NCI-H187 (cell line): ENCODE measurements around the gene TGFBR2.

Experiments used
- DNase-seq, 2 experiments: peaks; one replicate each; lab custom pipeline; 2025; lab: John Stamatoyannopoulos, UW

Gene TGFBR2

GRCh38 chr3:30692498-30693130 is 86.2 kb downstream of the TGFBR2 start:
- no peak for DNase-seq

- no peak for DNase-seq
Observed at GRCh38 chr3:30693470-30694120, 87.2 kb downstream of the TGFBR2 start.

GRCh38 chr3:30694148-30694547 is 87.7 kb downstream of the TGFBR2 start:
- DNase-seq = no peak

GRCh38 chr3:30694668-30695067 is 88.3 kb downstream of the TGFBR2 start:
- DNase-seq = no peak

GRCh38 chr3:30695302-30696061 is 89.1 kb downstream of the TGFBR2 start:
- no peak for DNase-seq

GRCh38 chr3:30696403-30696819 is 90.0 kb downstream of the TGFBR2 start:
- DNase-seq = no peak

GRCh38 chr3:30696896-30697295 is 90.5 kb downstream of the TGFBR2 start:
- DNase-seq = no peak

GRCh38 chr3:30698549-30698948 is 92.1 kb downstream of the TGFBR2 start:
- no peak for DNase-seq

GRCh38 chr3:30699927-30700326 is 93.5 kb downstream of the TGFBR2 start:
- DNase-seq = no peak

- no peak for DNase-seq
Observed at GRCh38 chr3:30700702-30701321, 94.4 kb downstream of the TGFBR2 start.

- DNase-seq = no peak
Observed at GRCh38 chr3:30702038-30702827, 95.8 kb downstream of the TGFBR2 start.

GRCh38 chr3:30702828-30703397 is 96.5 kb downstream of the TGFBR2 start:
- no peak for DNase-seq

GRCh38 chr3:30704931-30705890 is 98.8 kb downstream of the TGFBR2 start:
- no peak for DNase-seq

GRCh38 chr3:30707825-30708224 is 101.4 kb downstream of the TGFBR2 start:
- DNase-seq = no peak

GRCh38 chr3:30708472-30708871 is 102.1 kb downstream of the TGFBR2 start:
- no peak for DNase-seq

- DNase-seq = no peak
Observed at GRCh38 chr3:30710017-30710416, 103.6 kb downstream of the TGFBR2 start.

- DNase-seq = no peak
Observed at GRCh38 chr3:30711151-30711550, 104.8 kb downstream of the TGFBR2 start.

GRCh38 chr3:30711867-30712266 is 105.5 kb downstream of the TGFBR2 start:
- no peak for DNase-seq

- DNase-seq = no peak
Observed at GRCh38 chr3:30712991-30713390, 106.6 kb downstream of the TGFBR2 start.

GRCh38 chr3:30713885-30714503 is 107.6 kb downstream of the TGFBR2 start:
- DNase-seq = no peak
